ENCODE results near the gene PHACTR3.
"Not testable (repeated sequence)": the region's sequence is repeated elsewhere in the genome, so short reads cannot be mapped to it uniquely, and the experiment has no call there.

Gene PHACTR3

DNA sequence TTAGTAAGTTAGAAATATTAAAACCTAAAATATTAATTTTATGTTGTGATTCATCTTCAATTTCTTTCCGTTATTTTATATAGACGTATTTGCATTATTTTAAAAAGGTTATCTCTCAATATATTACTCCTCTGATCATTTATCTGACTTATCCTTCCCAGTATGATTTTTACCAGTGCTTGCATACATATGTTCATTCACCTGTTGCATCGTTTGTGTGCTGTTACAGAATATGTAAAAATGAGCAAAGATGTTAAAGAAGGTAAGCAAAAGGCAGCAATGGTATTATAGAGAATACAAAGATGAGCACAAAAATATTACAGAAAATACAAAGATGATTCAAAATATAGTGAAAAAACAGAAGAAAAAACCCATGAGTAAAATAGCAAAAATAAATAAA is 280.2 kb downstream of the PHACTR3 start:
- no peak overlapping the region for H3K9ac ChIP-seq (ENCODE audit: low read length)
- TF ChIP-seq, protein P1, sequence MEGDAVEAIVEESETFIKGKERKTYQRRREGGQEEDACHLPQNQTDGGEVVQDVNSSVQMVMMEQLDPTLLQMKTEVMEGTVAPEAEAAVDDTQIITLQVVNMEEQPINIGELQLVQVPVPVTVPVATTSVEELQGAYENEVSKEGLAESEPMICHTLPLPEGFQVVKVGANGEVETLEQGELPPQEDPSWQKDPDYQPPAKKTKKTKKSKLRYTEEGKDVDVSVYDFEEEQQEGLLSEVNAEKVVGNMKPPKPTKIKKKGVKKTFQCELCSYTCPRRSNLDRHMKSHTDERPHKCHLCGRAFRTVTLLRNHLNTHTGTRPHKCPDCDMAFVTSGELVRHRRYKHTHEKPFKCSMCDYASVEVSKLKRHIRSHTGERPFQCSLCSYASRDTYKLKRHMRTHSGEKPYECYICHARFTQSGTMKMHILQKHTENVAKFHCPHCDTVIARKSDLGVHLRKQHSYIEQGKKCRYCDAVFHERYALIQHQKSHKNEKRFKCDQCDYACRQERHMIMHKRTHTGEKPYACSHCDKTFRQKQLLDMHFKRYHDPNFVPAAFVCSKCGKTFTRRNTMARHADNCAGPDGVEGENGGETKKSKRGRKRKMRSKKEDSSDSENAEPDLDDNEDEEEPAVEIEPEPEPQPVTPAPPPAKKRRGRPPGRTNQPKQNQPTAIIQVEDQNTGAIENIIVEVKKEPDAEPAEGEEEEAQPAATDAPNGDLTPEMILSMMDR (IDR thresholded peaks at IDR 0.05; ENCODE audit: low read length): no peak
- TF ChIP-seq EZH2 (IDR thresholded peaks at IDR 0.05; ENCODE audit: borderline replicate concordance, low read length): no peak
- no peak overlapping the region for H3K4me2 ChIP-seq (ENCODE audit: low read length)
- no peaks in the 10 kb centered on the region for H3K36me3 ChIP-seq (ENCODE audit: insufficient read depth, low read length)
- H3K4me3 ChIP-seq (ENCODE audit: low read depth, low read length, poor library complexity, severe bottlenecking): no peak overlapping the region
- no peaks in the 10 kb centered on the region for H3K4me1 ChIP-seq (ENCODE audit: insufficient read depth, low read length, severe bottlenecking)
- H3K9me2 ChIP-seq (ENCODE audit: low read depth, low read length): no peaks in the 10 kb centered on the region
- H2AFZ ChIP-seq (ENCODE audit: low read length): no peak overlapping the region
- H3K9me3 ChIP-seq (ENCODE audit: low read length): no peaks in the 10 kb centered on the region
- no peaks in the 10 kb centered on the region for H3K27me3 ChIP-seq (ENCODE audit: insufficient read depth, low read length)
- no peaks in the 10 kb centered on the region for H3F3A ChIP-seq (ENCODE audit: insufficient read depth, low read length)
- no peaks in the 10 kb centered on the region for H4K20me1 ChIP-seq (ENCODE audit: insufficient read depth, low read length)
- no peaks in the 10 kb centered on the region for H3K79me2 ChIP-seq (ENCODE audit: insufficient read depth, low read length)
- H3K27ac ChIP-seq (ENCODE audit: low read depth, low read length, poor library complexity, severe bottlenecking): no peak overlapping the region

DNA sequence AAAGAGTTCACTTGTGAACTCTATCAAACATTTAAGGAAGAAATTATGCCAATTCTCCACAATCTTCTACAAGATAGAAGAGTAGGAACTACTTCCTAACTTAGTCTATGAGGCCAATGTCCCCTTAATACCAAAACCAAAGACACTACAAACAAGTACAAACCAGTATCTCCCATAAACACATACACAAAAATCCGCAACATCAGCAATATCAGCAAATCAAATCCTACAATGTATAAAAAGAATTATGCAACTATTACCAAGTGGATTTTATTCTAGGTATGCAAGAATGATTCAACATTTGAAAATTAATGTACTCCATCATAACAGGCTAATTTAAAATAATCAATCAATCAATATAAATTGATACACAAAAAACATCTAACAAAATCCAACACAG is 283.7 kb downstream of the PHACTR3 start:
- no peak overlapping the region for H3K27ac ChIP-seq (ENCODE audit: low read depth, low read length, poor library complexity, severe bottlenecking)
- no peaks in the 10 kb centered on the region for H3K9me3 ChIP-seq (ENCODE audit: low read length)
- no peaks in the 10 kb centered on the region for H3K36me3 ChIP-seq (ENCODE audit: insufficient read depth, low read length)
- no peak overlapping the region for H2AFZ ChIP-seq (ENCODE audit: low read length)
- no peak overlapping the region for H3K4me2 ChIP-seq (ENCODE audit: low read length)
- no peaks in the 10 kb centered on the region for H4K20me1 ChIP-seq (ENCODE audit: insufficient read depth, low read length)
- no peaks in the 10 kb centered on the region; the same call in 1 of the 2 replicates for H3K9me2 ChIP-seq (ENCODE audit: low read depth, low read length)
- H3K27me3 ChIP-seq (ENCODE audit: insufficient read depth, low read length): no peaks in the 10 kb centered on the region
- no peak overlapping the region for H3K9ac ChIP-seq (ENCODE audit: low read length)
- H3K79me2 ChIP-seq (ENCODE audit: insufficient read depth, low read length): no peaks in the 10 kb centered on the region
- no peaks in the 10 kb centered on the region for H3F3A ChIP-seq (ENCODE audit: insufficient read depth, low read length)
- H3K4me1 ChIP-seq (ENCODE audit: insufficient read depth, low read length, severe bottlenecking): no peaks in the 10 kb centered on the region
- no peak overlapping the region for H3K4me3 ChIP-seq (ENCODE audit: low read depth, low read length, poor library complexity, severe bottlenecking)
- TF ChIP-seq EZH2 (IDR thresholded peaks at IDR 0.05; ENCODE audit: borderline replicate concordance, low read length): no peak

GRCh38 chr20:59890035-59890434 is 285.7 kb downstream of the PHACTR3 start:
- H3K9me2 ChIP-seq (ENCODE audit: low read depth, low read length); H3K27ac ChIP-seq (ENCODE audit: low read depth, low read length, poor library complexity, severe bottlenecking); H3F3A ChIP-seq (ENCODE audit: insufficient read depth, low read length); H3K36me3 ChIP-seq (ENCODE audit: insufficient read depth, low read length); H3K4me3 ChIP-seq (ENCODE audit: low read depth, low read length, poor library complexity, severe bottlenecking); H3K4me1 ChIP-seq (ENCODE audit: insufficient read depth, low read length, severe bottlenecking); H3K9me3 ChIP-seq (ENCODE audit: low read length); H4K20me1 ChIP-seq (ENCODE audit: insufficient read depth, low read length); H2AFZ ChIP-seq (ENCODE audit: low read length); H3K9ac ChIP-seq (ENCODE audit: low read length); H3K79me2 ChIP-seq (ENCODE audit: insufficient read depth, low read length); H3K27me3 ChIP-seq (ENCODE audit: insufficient read depth, low read length); H3K4me2 ChIP-seq (ENCODE audit: low read length): not testable (repeated sequence)

DNA sequence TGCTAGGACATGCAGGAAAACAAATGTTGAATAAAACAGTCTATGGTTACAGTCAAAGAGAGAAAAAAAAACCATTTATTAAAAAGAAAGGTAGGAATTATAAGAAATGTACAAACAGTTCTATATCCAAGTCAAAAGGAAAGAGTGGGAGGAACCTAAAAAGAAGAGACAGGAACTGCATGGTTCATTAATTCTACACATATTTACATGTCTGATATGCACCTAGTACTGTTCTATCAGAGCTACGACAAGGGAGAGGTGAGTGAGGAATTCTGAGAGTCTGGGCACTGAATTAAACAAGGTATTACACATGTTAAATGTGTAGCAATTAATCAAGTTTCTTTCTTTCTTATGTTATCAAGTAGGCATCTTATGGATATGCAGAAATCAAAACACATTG is 287.2 kb downstream of the PHACTR3 start:
- Histone ChIP-seq H3F3A (ENCODE audit: insufficient read depth, low read length) (no peaks in the 10 kb centered on the region), H4K20me1 (ENCODE audit: insufficient read depth, low read length) (no peaks in the 10 kb centered on the region), H3K9me2 (ENCODE audit: low read depth, low read length) (no peaks in the 10 kb centered on the region; the same call in 1 of the 2 replicates), H3K4me1 (ENCODE audit: insufficient read depth, low read length, severe bottlenecking) (no peaks in the 10 kb centered on the region), H3K27me3 (ENCODE audit: insufficient read depth, low read length) (no peaks in the 10 kb centered on the region), H2AFZ (ENCODE audit: low read length) (no peak overlapping the region), H3K4me2 (ENCODE audit: low read length) (no peak overlapping the region), H3K36me3 (ENCODE audit: insufficient read depth, low read length) (no peaks in the 10 kb centered on the region), H3K4me3 (ENCODE audit: low read depth, low read length, poor library complexity, severe bottlenecking) (no peak overlapping the region), H3K27ac (ENCODE audit: low read depth, low read length, poor library complexity, severe bottlenecking) (no peak overlapping the region), H3K9ac (ENCODE audit: low read length) (no peak overlapping the region), H3K79me2 (ENCODE audit: insufficient read depth, low read length) (no peaks in the 10 kb centered on the region), H3K9me3 (ENCODE audit: low read length) (no peaks in the 10 kb centered on the region)
- TF ChIP-seq, protein P1 (IDR thresholded peaks at IDR 0.05; ENCODE audit: low read length): no peak
- no peak for TF ChIP-seq EZH2 (IDR thresholded peaks at IDR 0.05; ENCODE audit: borderline replicate concordance, low read length)

Data from OCI-LY1 (cell line).